Stimulated activated CD4-positive, alpha-beta T cell treated with anti-CD3 and anti-CD28 coated beads, TNF-alpha, amount 100 ng/mL, for 4 hours (primary cell): Measurements from ENCODE around the gene G6PD.
A peak's percentile ranks its signal among the peaks of the same experiment; 100 is the strongest.
"Not testable (repeated sequence)": the region's sequence is repeated elsewhere in the genome, so short reads cannot be mapped to it uniquely, and the experiment has no call there.

Experiments
- DNase-seq, 3 experiments: peaks; one replicate each; pipeline ENCODE4 v3.0.0-alpha.2; 2020; ENCODE audit warnings: low read depth in 3 of 3

The G6PD gene

DNA sequence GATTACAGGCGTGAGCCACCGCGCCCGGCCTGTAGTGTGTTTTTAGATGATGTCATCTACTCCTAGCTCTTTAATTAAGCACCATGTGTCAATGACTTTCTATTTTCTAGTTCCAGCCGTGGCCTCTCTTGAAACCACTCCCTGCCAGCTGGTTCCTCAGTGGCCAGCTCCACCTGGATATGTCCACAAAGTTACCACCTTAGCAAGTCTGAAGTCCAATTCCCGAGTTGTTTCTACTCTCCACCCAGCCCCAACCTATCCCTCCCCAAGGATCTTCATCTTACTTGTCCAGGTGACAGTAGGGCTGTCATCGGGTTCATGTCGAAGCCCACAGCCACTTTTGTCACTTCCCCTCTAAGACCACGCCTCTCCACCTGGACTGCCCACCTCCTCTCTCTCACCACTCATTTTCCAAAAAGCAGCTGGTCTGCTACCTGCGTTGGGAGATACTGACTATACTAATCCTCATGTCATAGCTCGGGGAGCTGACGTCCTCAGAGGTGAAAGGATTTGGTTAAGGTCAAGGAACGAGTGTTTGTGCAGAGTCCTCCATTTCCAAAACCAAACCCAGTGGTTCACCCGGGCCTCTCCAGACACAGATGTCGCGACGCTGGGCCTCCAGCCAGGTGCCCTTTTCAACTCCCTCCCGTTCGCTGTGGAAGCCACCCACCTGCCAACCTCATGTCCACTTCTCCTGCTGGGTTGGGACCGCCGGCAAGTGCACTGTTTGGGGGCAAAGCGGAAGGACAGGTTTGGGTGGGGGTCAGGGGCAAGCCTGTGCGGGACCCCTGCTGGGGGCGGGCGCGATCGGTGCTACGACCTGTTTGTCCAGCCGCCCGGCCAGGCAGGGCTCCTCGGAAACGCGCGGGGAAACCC is 31.3 kb downstream of the G6PD start:
- no peak for DNase-seq

- no peak for DNase-seq
These were observed 32.9 kb downstream of the G6PD start for GRCh38 chrX:154513716-154514115.

GRCh38 chrX:154512879-154513553 is 33.6 kb downstream of the G6PD start:
- no peak for DNase-seq

GRCh38 chrX:154511761-154512160 is 34.9 kb downstream of the G6PD start:
- no peak for DNase-seq

DNA sequence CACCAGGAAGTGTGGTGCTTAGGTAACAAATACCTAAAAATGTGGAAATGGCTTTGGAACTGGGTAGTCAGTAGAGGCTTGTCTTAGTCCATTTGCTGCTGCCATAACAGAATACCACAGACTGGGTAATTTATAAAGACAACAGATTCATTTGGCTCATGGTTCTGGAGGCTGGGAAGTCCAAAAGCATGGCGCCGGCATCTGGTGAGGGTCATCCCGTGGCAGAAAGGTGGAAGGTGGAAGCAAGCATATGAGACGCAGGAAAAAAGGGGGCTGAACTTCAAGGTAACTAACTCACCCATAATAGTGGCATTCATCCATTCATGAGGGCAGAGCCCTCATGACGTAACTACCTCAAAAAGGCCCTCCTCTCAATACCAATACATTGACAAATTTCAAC is 37.2 kb downstream of the G6PD start:
- no peak for DNase-seq

GRCh38 chrX:154508384-154508745 is 38.3 kb downstream of the G6PD start:
- no peak for DNase-seq

GRCh38 chrX:154507673-154508383 is 38.8 kb downstream of the G6PD start:
- no peak for DNase-seq

- no peak for DNase-seq
These were observed 39.9 kb downstream of the G6PD start for GRCh38 chrX:154506483-154507332.

DNA sequence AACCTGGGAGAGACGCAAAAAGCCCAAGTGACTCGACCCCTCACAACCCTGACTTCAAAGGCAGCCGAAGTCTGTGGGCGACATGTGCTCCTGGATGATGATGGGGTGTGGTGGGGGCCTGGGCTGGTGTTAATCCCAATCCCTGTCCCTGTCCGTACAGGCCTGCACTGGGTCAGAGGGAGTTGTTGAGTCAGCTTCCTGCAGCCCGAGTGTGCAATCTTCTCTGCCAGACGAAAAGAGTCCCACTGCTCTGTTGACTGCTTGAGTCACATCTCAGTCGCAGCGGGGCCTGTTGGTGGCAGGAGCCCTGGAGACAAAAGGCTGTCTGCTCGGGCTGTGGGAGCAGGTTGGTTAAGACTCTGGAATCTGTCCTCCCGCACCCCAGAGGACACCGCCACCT is 40.9 kb downstream of the G6PD start:
- DNase-seq: no peak

DNA sequence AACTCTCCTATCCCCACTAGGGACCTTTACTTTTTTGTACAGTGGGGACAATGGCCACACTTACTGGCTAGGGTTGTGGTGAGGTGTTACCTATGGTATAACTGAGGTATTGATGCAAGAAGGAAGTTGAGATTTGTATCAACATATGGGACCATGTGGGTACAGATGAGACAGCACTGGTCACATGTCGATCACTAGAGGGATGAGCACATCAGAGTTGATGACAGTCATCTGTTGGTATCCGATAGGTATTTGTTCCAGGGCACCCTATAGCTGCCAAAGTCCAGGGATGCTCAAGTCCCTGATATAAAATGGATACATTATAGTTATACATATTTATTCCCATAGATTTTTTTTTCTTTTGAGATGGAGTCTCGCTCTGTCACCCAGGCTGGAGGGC is 43.7 kb downstream of the G6PD start:
- DNase-seq: no peak

GRCh38 chrX:154502098-154502497 is 44.5 kb downstream of the G6PD start:
- DNase-seq: no peak

GRCh38 chrX:154501423-154501822 is 45.2 kb downstream of the G6PD start:
- DNase-seq: not testable (repeated sequence)

DNA sequence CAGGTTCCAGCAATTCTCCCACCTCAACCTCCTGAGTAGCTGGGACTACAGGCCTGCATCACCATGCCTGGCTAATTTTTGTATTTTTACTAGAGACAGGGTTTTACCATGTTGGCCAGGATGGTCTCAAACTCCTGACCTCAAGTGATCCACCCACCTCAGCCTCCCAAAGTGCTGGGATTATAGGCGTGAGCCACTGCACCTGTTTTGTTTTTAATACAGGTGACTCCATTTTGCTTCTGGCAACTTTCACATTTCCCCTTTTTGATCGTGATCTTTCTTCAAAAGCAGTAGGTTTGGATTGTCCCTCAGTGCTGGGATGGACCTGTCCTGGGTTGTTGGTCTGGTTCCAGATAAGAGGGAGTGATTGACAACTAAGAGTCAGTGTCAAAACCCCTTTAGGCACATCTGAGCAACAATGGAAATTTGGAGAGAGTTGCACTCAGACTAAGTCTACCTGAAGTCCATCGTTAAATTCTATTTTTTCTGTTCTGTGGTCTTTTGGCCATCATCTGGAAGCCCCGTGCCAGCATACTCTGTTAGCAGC is 50.0 kb downstream of the G6PD start:
- not testable (repeated sequence) for DNase-seq

DNA sequence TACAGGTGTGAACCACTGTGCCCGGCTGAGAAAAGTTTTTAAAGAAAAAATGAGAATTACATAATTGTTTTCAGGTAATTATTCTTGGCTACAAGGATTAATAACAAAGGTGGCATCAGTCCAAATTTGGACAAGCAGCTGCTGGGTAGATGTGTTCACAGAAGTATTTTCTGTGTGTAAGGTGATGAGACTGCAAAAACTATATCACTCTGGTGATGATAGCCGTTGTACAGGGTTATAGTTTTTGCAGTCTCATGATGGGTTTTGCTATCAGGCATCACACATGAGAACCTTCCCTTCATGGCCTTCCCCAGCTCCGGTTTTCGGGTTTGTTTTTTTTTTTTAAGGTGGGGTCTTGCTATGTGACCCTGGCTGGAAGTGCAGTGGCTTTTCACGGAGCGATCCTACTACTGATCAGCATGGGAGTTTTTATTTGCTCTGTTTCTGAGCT is 51.1 kb downstream of the G6PD start:
- no peak for DNase-seq

DNA sequence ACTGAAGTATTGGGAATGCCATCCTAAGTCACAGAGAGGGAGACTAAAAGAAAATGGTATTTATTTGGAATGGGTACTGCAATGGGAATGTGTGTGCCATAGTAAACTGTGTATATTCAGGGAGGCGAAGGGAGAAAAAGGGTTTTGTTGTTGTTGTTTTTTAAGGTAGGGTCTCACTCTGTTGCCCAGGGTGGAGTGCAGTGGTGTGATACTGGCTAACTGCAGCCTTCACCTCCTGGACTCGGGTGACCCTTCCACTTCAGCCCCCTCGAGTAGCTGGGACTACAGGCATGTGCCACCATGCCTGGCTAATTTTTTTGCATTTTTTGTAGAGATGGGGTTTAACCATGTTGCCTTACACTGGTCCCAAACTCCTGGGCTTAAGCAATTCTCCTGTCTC is 51.9 kb downstream of the G6PD start:
- DNase-seq: no peak

GRCh38 chrX:154490414-154491083 is 56.1 kb downstream of the G6PD start, which contains the start of gene SLC10A3:
SLC10A3 (minus strand) TSS chrX:154490629; CDS start chrX:154488940, 1,689 bp downstream.
- peak; percentile 74 to 77 (median 75) for DNase-seq

- no peak for DNase-seq
These were observed 56.6 kb downstream of the G6PD start for GRCh38 chrX:154490021-154490413.

DNA sequence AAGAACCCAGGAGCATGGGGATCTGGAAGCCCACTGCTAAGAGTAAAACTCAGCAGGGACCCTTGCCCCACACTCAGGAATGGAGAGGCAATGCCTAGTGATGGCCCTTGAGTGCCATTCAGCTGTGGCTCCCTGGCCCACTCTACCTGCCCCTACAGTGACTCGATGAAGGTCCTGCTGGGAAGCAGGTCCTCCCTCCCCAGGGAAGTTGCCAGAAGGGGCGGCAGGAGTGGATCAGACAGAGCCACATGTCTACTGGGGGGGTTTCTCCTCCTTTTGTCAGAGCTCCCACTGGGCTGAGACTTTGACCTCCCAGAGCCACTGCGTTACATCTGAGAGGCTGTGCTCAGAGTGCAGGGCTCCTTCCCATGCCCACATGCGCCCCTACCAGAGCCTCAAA is 57.5 kb downstream of the G6PD start:
- DNase-seq: no peak

DNA sequence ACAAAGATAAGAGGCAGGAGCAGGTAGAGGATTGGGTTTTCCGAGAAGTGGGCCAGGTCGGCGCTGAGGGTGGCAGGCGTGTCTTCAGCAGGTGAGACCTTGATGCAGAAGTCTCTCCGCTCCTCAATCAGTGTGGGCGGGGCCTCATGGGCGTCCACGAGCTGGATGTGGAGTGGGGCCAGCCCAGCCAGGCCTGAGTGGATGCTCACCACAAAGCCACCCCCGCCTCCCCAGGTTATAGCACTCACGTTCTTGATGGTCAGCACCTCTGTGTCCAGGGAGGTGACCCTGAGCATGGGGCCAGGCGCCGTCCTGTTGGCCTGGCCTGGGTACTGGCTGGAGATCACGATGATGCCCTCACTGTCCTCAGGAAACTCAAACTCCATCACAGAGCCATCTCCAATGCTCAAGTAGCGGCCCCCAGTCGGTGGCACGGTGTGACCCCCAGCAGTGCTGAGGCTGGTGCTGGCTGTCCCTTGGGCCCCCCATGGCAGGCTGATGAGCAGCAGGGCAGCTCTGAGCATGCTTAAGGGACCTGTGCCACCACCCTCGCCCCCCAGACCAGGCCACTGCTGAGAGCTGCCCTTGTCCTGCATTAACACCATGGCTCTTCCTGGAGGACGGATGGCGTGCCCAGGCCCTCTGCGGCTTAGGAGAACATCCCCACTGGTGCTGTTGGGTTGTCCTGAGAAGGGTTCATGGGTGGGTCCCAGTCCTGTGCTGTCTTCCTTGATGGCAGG is 58.1 kb downstream of the G6PD start:
- no peak for DNase-seq
